Sigmoid colon (tissue), 7 donors: ENCODE data around the gene AGTPBP1. TPM values are rescaled to one million over a fixed set of nuclear protein-coding genes. Genes with fewer than 3 reads are reported as not detected.
"Not testable (repeated sequence)": the region's sequence is repeated elsewhere in the genome, so short reads cannot be mapped to it uniquely, and the experiment has no call there.

ENCODE experiments used
- DNase-seq: peaks from one replicate; pipeline ENCODE4 v3.0.0-alpha.2; 2019
- H3K27ac ChIP-seq, 4 donors: fragments of 200-600 bp; sonication (generic); one replicate each; pipeline ENCODE4 v1.5.1; 2016 to 2019; ENCODE audit warnings: mild to moderate bottlenecking in 1 of 4
- H3K27me3 ChIP-seq, 3 donors: fragments of 200-600 bp; sonication (generic); one replicate each; pipeline ENCODE4 v1.5.1; 2019; ENCODE audit warnings: mild to moderate bottlenecking in 1 of 3
- H3K36me3 ChIP-seq, 4 donors: fragments of 200-600 bp; sonication (generic); one replicate each; pipeline ENCODE4 v1.5.1; 2016 to 2019
- H3K4me1 ChIP-seq, 4 donors: fragments of 200-600 bp; sonication (generic); one replicate each; pipeline ENCODE4 v1.5.1; 2017 to 2019
- H3K4me3 ChIP-seq, 4 donors: fragments of 200-600 bp; sonication (generic); one replicate each; pipeline ENCODE4 v1.5.1; 2017 to 2019; ENCODE audit warnings: mild to moderate bottlenecking in 2 of 4, moderate library complexity in 1 of 4
- H3K9me3 ChIP-seq, 4 donors: fragments of 200-600 bp in 3 of 4; sonication (generic) in 3 of 4; one replicate each; pipeline versions ENCODE4 v1.5.1 to v1.6.1; 2013 to 2019
- CTCF ChIP-seq, 4 experiments: fragments of 450-650 bp in 3 of 4; fragments of 200-600 bp in 1 of 4; IDR thresholded peaks; one replicate each; pipeline ENCODE4 v1.5.1; 2016 to 2019; ENCODE audit warnings: antibody characterized with exemption in 4 of 4, mild to moderate bottlenecking in 3 of 4, moderate library complexity in 2 of 4
- EP300 ChIP-seq, 4 donors: sonication (generic); formaldehyde crosslinking; IDR thresholded peaks; one replicate each; pipeline ENCODE4 v1.6.1; 2017; ENCODE audit warnings: antibody characterized with exemption in 4 of 4
- POLR2A ChIP-seq, 2 donors: fragments of 450-650 bp; IDR thresholded peaks; one replicate each; pipeline ENCODE4 v1.6.1; 2016; ENCODE audit warnings: antibody characterized with exemption in 2 of 2, mild to moderate bottlenecking in 2 of 2, moderate library complexity in 2 of 2
- POLR2AphosphoS5 ChIP-seq, 4 donors: sonication (generic); formaldehyde crosslinking; IDR thresholded peaks; one replicate each; pipeline ENCODE4 v1.6.1; 2017; ENCODE audit warnings: antibody characterized with exemption in 4 of 4
- WGBS, 2 donors: extraction: QIAGEN DNeasy Blood & Tissue Kit; methylation state at CpG; one replicate each; pipeline ENCODE4 v1.1.7; 2013; 5-methylcytosine and 5-hydroxymethylcytosine counted together
- intact Hi-C: fragments of 100-400 bp; cut with DNase I; formaldehyde crosslinking; loops from one replicate; pipeline ENCODE4 v1.15.1; 2023
- polyA plus RNA-seq, 3 donors: library from polyadenylated mRNA; stranded (reverse); fragments of 200-250 nt; gene quantifications; one replicate each; pipeline ENCODE4 v1.2.3, GENCODE V29; 2013
- total RNA-seq, 4 donors: library from RNA; depleted of rRNA; stranded (reverse); fragments of >200 nt; gene quantifications; one replicate each; pipeline ENCODE4 v1.1.0, GENCODE V29; 2016
- donor health status: healthy with polysubstance abuse.
- donor health status: Bipolar disorder and iron deficiency.
- donor health status: healthy.

Gene AGTPBP1
- total RNA-seq (10 to 100 TPM; 17.1 to 24.7 (median 19.3) TPM), polyA plus RNA-seq (1 to 10 TPM; 3.6 to 5.5 (median 3.7) TPM)

- H3K27ac ChIP-seq = peak within 1 kb of the TSS; percentile 80 to 92 (median 84)
- H3K36me3 ChIP-seq = no peaks in the 10 kb centered on the region
- no peaks in the 10 kb centered on the region for H3K27me3 ChIP-seq
- WGBS, 2 donors = 0% methylated on average over 77 of the region's 77 CpGs
- TF ChIP-seq POLR2A (IDR thresholded peaks at IDR 0.05) (no peak), CTCF (IDR thresholded peaks at IDR 0.05) (no peak), POLR2AphosphoS5 (IDR thresholded peaks at IDR 0.05) (peak in 3 of 4 donors; percentile 16 to 55 (median 20))
- H3K4me3 ChIP-seq = peak within 1 kb of the TSS; percentile 88 to 92 (median 90)
- peak; percentile 97 for DNase-seq
- H3K9me3 ChIP-seq = no peaks in the 10 kb centered on the region
- intact Hi-C loops = loop anchor here (2.0 to 5.0 kb wide), 2 partner anchors 65 to 199 kb away; partner anchors contain the start of gene NAA35
- H3K4me1 ChIP-seq = peaks cover 0 to 19% (median 10%) of the 10 kb centered on the region in 4 donors
Observed at GRCh38 chr9:85741875-85742596, at the start of gene AGTPBP1. Gene AGTPBP1 (minus strand): TSS chr9:85741954. CDS start chr9:85712533, 29,421 bp downstream.

GRCh38 chr9:85786116-85786515, 44.4 kb upstream of the AGTPBP1 start:
- H3K36me3 ChIP-seq, intact Hi-C loops, H3K27ac ChIP-seq, H3K4me1 ChIP-seq, H3K27me3 ChIP-seq, H3K4me3 ChIP-seq, H3K9me3 ChIP-seq, DNase-seq: not testable (repeated sequence)
- TF ChIP-seq CTCF (IDR thresholded peaks at IDR 0.05) = peak in 1 of 4 experiments; percentile 26
- 12 to 19% methylated on average over 7 of the region's 7 CpGs for WGBS, 2 donors

GRCh38 chr9:85773844-85774243, 32.1 kb upstream of the AGTPBP1 start:
- DNase-seq, H3K4me1 ChIP-seq, H3K9me3 ChIP-seq, H3K27me3 ChIP-seq, H3K36me3 ChIP-seq, intact Hi-C loops, H3K27ac ChIP-seq, H3K4me3 ChIP-seq: not testable (repeated sequence)
- 81 to 90% methylated on average over 7 of the region's 7 CpGs for WGBS, 2 donors

- WGBS, 2 donors = 73 to 77% methylated on average over 2 of the region's 3 CpGs
- H3K27me3 ChIP-seq = not testable (repeated sequence)
Observed at GRCh38 chr9:85761802-85762201, 20.0 kb upstream of the AGTPBP1 start.

GRCh38 chr9:85757716-85758115, 16.0 kb upstream of the AGTPBP1 start:
- H3K4me1 ChIP-seq, H3K27ac ChIP-seq, H3K9me3 ChIP-seq, H3K27me3 ChIP-seq, DNase-seq, H3K36me3 ChIP-seq, intact Hi-C loops, H3K4me3 ChIP-seq: not testable (repeated sequence)
- WGBS, 2 donors = 95 to 96% methylated on average over 2 of the region's 2 CpGs

More at GRCh38 chr9:85761802-85762201, 20.0 kb upstream of the AGTPBP1 start:
- DNase-seq, H3K4me3 ChIP-seq, H3K36me3 ChIP-seq, H3K4me1 ChIP-seq, intact Hi-C loops, H3K27ac ChIP-seq, H3K9me3 ChIP-seq: not testable (repeated sequence)

- H3K27ac ChIP-seq, intact Hi-C loops: not testable (repeated sequence)
- 87 to 90% methylated on average over 1 of the region's 1 CpG for WGBS, 2 donors
Observed at GRCh38 chr9:85756216-85756615, 14.5 kb upstream of the AGTPBP1 start.

GRCh38 chr9:85746309-85746708, 4.6 kb upstream of the AGTPBP1 start:
- H3K27ac ChIP-seq = no peak overlapping the region
- peaks cover 0 to 7% (median 6%) of the 10 kb centered on the region in 4 donors for H3K4me1 ChIP-seq
- no peak for TF ChIP-seq POLR2A (IDR thresholded peaks at IDR 0.05)
- TF ChIP-seq EP300 (IDR thresholded peaks at IDR 0.05) = no peak
- no peak for TF ChIP-seq CTCF (IDR thresholded peaks at IDR 0.05)
- no peak for TF ChIP-seq POLR2AphosphoS5 (IDR thresholded peaks at IDR 0.05)
- DNase-seq = no peak
- intact Hi-C loops = no loop called here
- 92 to 98% methylated on average over 2 of the region's 2 CpGs for whole genome bisulfite sequencing, 2 donors
- H3K9me3 ChIP-seq = no peaks in the 10 kb centered on the region
- no peaks in the 10 kb centered on the region for H3K27me3 ChIP-seq
- no peak overlapping the region for H3K4me3 ChIP-seq
- H3K36me3 ChIP-seq = no peaks in the 10 kb centered on the region

More at GRCh38 chr9:85756216-85756615, 14.5 kb upstream of the AGTPBP1 start:
- H3K4me1 ChIP-seq, H3K27me3 ChIP-seq, H3K9me3 ChIP-seq, H3K36me3 ChIP-seq, DNase-seq, H3K4me3 ChIP-seq: not testable (repeated sequence)
